Naive B cell (primary cell): ENCODE data around the gene ECHDC1. TPM values are rescaled to one million over a fixed set of nuclear protein-coding genes. Genes with fewer than 3 reads are reported as not detected.
"Not testable (repeated sequence)": the region's sequence is repeated elsewhere in the genome, so short reads cannot be mapped to it uniquely, and the experiment has no call there.

Source experiments
- ATAC-seq, 2 donors: fragments of 150-1000 bp; cut with Tn5 transposase; 2 replicates each; pipeline ENCODE4 v1.10.0; 2021; ENCODE audit warnings: low read depth in 2 of 2, mild to moderate bottlenecking in 2 of 2, moderate library complexity in 2 of 2
- DNase-seq: peaks from one replicate; pipeline ENCODE4 v3.0.0; 2022
- H3K27ac Mint-ChIP-seq, 6 donors: one replicate each; pipeline ENCODE4 v1.8.0; 2020 to 2022; ENCODE audit warnings: mild to moderate bottlenecking in 6 of 6, mixed read lengths in 6 of 6, moderate library complexity in 5 of 6, inconsistent platforms in 2 of 6
- H3K27me3 Mint-ChIP-seq, 3 donors: one replicate each; pipeline ENCODE4 v1.8.0; 2021 to 2022; ENCODE audit warnings: mixed read lengths in 3 of 3, mild to moderate bottlenecking in 1 of 3
- H3K36me3 Mint-ChIP-seq, 2 donors: one replicate each; pipeline ENCODE4 v1.8.0; 2020 to 2022; ENCODE audit warnings: mixed read lengths in 2 of 2, inconsistent platforms in 1 of 2, mild to moderate bottlenecking in 1 of 2
- H3K4me1 Mint-ChIP-seq, 3 donors: one replicate each; pipeline ENCODE4 v1.8.0; 2020 to 2022; ENCODE audit warnings: mixed read lengths in 3 of 3, inconsistent platforms in 1 of 3, mild to moderate bottlenecking in 1 of 3, moderate library complexity in 1 of 3
- H3K4me3 Mint-ChIP-seq, 8 donors: one replicate each; pipeline ENCODE4 v1.8.0; 2020 to 2022; ENCODE audit warnings: mild to moderate bottlenecking in 8 of 8, mixed read lengths in 8 of 8, moderate library complexity in 8 of 8, inconsistent platforms in 2 of 8
- H3K9me3 Mint-ChIP-seq, 7 donors: one replicate each; pipeline ENCODE4 v1.8.0; 2020 to 2022; ENCODE audit warnings: mixed read lengths in 7 of 7, mild to moderate bottlenecking in 5 of 7, inconsistent platforms in 2 of 7, moderate library complexity in 1 of 7
- polyA plus RNA-seq, 6 donors: library from polyadenylated mRNA; unstranded; fragments of 300-500 nt; fragmentation: Illumina TruSeq; gene quantifications; one replicate each; pipeline ENCODE4 v1.2.3, GENCODE V29; 2021; ENCODE audit warnings: low read depth in 6 of 6

Gene ECHDC1, protein sequence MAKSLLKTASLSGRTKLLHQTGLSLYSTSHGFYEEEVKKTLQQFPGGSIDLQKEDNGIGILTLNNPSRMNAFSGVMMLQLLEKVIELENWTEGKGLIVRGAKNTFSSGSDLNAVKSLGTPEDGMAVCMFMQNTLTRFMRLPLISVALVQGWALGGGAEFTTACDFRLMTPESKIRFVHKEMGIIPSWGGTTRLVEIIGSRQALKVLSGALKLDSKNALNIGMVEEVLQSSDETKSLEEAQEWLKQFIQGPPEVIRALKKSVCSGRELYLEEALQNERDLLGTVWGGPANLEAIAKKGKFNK
- polyA plus RNA-seq, result 100 to 1,000 TPM in 4 of 6 donors, 10 to 100 TPM in 2; 97.9 to 122 (median 102) TPM

DNA sequence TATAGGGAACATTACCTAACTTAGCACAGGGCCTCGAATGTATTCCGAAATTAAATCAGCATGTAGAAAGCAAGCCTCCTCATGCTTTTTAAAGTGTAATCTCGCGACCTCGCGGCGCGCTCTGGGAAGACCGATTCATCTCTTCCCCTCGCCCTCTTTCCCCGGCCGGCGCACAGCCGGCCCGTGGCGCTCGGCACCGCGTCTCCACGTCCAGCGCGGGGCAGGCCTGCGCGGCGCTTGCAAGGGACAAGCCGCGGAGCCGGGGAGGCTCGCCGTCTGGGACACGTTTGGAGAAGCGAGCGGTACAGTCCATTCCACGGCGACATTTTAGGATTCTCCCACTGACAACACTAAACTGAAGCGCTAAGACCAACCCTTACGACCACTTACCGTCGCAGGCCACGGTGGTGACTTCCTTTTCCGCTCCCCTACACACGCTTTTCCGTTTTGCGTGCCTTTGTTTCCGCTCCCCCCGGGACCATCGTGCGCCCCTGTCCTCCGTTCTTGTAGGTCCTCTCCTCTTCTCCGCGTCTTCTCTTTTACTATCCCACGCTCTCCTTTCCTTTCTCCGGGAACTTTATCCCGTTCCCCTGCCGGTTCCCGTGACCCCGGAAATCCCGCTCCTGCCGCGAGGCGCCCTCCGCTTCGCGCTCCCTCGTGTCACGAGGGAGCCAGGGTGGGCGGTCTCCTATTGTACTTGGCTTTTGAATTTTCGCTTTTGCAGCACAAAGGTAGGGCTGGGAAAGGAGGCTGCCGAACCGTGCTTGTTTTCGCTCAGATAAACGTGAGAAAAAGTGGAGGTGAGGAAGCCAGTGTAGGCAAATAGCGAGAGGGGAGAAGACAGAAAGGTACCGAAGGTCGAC lies at the start of gene ECHDC1:
Gene ECHDC1, minus strand, starts transcription at position 664 of the 863 bp plus-strand sequence. CDS start 12,581 bp downstream, outside the sequence.
- Mint-ChIP-seq H3K27ac (no peak within 1 kb of the TSS), H3K4me3 (no peak within 1 kb of the TSS), H3K36me3 (no peaks in the 10 kb centered on the region), H3K4me1 (peaks cover 5 to 13% (median 10%) of the 10 kb centered on the region in 3 donors), H3K27me3 (no peaks in the 10 kb centered on the region), H3K9me3 (no peaks in the 10 kb centered on the region)
- ATAC-seq (peak; percentile 52), DNase-seq (peak; percentile 67)

DNA sequence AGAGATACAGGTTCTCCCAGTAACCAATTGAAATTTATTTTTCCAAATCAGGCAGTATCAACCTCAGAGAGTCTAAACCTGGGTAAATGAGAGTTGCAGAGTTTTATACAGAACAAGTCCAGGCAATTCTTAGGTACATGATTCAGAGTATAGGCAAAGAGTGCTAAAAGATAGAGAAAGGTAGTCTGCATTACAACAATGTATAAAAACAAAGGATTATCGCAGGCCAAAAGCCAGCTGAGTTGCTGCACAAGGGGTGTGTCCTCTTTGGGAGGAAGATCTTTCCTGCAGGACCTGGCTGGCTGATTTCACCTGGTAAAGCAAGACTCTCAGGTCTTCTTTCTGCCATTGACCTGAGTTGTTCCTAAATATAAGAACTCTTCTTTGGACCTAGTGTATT lies 48.9 kb upstream of the ECHDC1 start:
- ATAC-seq, result no peak
- no peaks in the 10 kb centered on the region for H3K9me3 Mint-ChIP-seq
- H3K27ac Mint-ChIP-seq, result no peak overlapping the region
- no peaks in the 10 kb centered on the region for H3K4me1 Mint-ChIP-seq
- no peak for DNase-seq
- H3K36me3 Mint-ChIP-seq, result no peaks in the 10 kb centered on the region
- no peaks in the 10 kb centered on the region for H3K27me3 Mint-ChIP-seq
- no peak overlapping the region for H3K4me3 Mint-ChIP-seq

DNA sequence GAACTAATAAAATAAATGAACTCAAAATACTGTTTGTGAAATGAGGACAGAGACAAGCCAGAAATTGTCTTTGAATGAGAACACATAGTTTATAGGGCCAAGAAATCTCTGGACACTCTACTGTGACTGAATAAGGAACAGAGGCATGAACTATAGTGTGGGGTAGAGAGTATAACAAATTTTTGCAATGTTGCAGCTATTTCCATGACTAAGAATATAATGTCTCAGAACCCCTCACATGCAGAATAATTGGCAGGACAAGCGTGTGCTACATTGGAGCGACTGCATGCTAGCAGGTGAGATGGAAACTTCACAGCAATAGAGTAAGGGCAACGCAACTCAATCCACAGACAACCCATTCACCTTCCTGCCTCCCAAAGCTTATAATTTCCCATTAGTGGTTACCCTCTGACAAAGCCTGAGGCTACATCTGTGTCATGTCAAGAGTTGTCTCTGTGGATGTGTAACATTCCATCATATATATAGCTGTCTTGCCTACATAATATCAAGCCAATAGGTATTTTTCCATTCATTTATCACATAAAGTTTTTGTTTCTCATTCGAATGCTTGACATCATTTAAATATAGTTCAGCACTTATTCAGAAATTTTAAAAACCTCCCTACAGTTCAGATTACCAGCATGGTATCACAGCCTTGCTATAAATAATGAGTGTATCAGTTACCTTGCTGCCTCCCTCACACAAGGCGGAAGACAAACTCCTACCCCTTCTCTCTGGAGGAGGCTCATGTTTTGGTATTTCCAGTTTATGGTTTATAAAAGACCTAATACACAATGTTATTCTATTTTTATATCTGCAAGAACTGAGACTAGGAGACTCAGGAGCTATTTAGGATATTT lies 47.9 kb upstream of the ECHDC1 start:
- Mint-ChIP-seq H3K4me3 (no peak overlapping the region), H3K9me3 (no peaks in the 10 kb centered on the region), H3K36me3 (no peaks in the 10 kb centered on the region), H3K27ac (peak overlapping the region in 1 of 6 donors; percentile 39), H3K27me3 (no peaks in the 10 kb centered on the region), H3K4me1 (no peaks in the 10 kb centered on the region)
- no peak for ATAC-seq
- DNase-seq, result no peak

DNA sequence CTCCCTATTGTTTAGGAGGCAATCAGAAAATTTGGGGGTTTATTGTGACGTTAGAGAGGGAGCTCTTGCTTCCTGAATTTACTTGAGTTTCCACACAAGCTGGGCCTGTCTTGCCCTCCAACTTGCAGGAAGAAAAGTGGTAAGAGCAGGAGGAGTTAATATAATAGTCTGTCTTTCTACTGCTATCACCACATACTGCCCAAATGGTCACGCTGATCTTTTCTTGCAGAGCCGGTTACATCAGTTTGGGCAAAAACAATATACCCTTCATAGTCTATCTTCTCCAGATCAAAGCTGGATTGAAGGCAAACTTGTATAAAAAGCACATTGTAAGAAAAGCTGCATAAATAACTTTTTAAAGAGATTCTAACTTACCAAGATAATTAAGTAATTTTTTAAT lies 46.3 kb upstream of the ECHDC1 start:
- DNase-seq, result no peak
- Mint-ChIP-seq H3K27me3 (no peaks in the 10 kb centered on the region), H3K27ac (no peak overlapping the region), H3K9me3 (no peaks in the 10 kb centered on the region), H3K4me3 (no peak overlapping the region), H3K4me1 (no peaks in the 10 kb centered on the region), H3K36me3 (no peaks in the 10 kb centered on the region)
- ATAC-seq, result no peak

DNA sequence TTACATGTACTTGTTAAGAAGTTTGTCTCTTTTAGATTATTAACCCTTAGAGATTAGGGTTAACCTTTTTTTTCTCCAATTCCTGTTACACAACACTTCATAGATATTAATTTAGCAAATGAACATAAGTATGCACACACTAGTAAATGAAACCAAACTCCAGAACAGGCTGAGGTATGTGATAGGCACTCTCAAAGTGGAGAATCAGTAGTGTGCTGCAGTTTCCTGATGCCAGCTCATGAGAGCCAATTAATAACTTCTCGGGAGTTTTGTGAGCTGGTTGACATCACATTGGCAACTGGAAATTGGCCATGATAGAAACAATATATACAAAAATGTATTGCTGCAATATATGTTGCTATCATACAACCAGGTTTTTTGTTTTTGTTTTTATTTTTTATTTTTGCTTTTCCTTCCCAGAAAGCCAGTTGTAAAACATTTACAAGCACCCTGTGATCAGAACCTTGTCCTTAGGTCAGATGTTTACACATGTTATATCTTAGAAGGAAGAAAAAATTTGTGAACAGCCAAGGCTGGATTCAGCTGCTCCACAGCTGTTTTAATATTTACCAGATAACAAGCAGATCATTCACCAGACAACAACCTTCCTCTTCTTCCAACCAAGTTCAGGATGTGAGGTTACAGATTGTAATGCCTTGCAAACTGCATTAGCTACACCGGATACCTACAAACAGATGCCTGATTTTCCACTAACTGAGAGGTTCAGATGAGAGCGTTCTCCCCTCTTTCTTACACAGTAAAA lies 42.4 kb upstream of the ECHDC1 start:
- peaks cover 0 to under 1% (median 0%) of the 10 kb centered on the region in 3 donors for H3K4me1 Mint-ChIP-seq
- ATAC-seq (no peak), DNase-seq (no peak)
- H3K36me3 Mint-ChIP-seq, result no peaks in the 10 kb centered on the region
- H3K9me3 Mint-ChIP-seq, result no peaks in the 10 kb centered on the region
- no peaks in the 10 kb centered on the region for H3K27me3 Mint-ChIP-seq
- no peak overlapping the region for H3K27ac Mint-ChIP-seq
- H3K4me3 Mint-ChIP-seq, result no peak overlapping the region

DNA sequence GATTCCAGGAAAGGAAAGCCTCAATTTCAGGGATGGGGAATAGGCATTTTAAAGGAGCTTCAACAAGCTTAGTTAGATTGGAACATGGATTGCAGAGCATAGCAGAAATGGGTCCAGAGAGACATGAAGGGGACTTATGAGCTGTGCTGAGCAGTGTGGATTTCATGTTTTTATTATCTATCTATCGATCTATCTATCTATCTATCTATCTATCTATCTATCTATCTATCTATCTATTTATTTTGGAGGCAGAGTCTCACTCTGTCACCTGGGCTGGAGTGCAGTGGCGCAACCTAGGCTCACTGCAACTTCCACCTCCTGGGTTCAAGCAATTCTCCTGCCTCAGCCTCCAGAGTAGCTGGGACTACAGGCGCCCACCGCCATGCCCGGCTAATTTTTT lies 41.4 kb upstream of the ECHDC1 start:
- DNase-seq, H3K27ac Mint-ChIP-seq, H3K36me3 Mint-ChIP-seq, H3K4me3 Mint-ChIP-seq, H3K9me3 Mint-ChIP-seq, H3K27me3 Mint-ChIP-seq, H3K4me1 Mint-ChIP-seq, ATAC-seq: not testable (repeated sequence)

DNA sequence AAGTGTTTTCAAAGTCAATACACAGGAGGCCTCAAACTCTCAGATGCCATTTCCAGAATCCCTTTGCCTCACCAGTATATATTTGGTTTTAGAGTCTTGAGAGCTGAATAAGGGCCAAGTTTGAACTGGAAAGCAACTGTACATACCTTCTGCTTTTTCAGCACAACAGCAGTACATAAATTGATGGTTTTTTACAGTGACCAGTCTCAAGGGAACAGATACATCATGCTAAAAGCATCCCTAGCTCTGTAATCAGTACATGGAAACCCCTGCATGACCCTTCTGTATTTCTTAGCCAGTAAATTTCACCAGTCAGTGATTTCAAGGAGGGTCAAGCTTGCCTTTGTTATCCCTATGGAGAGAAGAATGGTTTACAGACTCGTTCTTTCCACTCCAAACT lies 40.6 kb upstream of the ECHDC1 start:
- no peaks in the 10 kb centered on the region for H3K36me3 Mint-ChIP-seq
- no peak overlapping the region for H3K27ac Mint-ChIP-seq
- peaks cover 0 to 3% (median 0%) of the 10 kb centered on the region in 3 donors for H3K4me1 Mint-ChIP-seq
- H3K27me3 Mint-ChIP-seq, result no peaks in the 10 kb centered on the region
- ATAC-seq, result no peak
- no peaks in the 10 kb centered on the region for H3K9me3 Mint-ChIP-seq
- no peak overlapping the region for H3K4me3 Mint-ChIP-seq
- DNase-seq, result no peak

DNA sequence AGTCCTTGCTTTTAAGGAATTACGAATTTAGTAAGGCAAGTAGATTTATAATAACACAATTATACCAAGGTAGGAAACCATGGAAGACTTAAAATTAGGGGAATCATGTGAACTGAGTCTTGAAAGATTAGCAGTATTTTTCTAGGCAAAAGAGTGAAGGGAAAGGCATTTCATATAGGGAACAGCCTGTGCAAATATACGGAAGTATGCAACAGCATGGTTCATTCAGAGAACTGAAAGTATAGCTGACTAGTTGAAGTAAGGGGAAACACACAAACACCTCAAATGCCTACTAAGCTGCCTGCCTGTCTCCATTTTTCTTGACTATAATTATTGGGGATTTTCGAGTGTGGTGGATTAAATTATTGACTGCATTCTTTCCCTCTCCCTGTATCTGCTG lies 39.0 kb upstream of the ECHDC1 start:
- Mint-ChIP-seq H3K27ac (no peak overlapping the region), H3K4me1 (peaks cover 0 to 3% (median 0%) of the 10 kb centered on the region in 3 donors), H3K9me3 (peaks cover 0 to 3% (median 0%) of the 10 kb centered on the region in 7 donors), H3K27me3 (no peaks in the 10 kb centered on the region), H3K4me3 (no peak overlapping the region), H3K36me3 (peaks cover 0 to 2% of the 10 kb centered on the region in 2 donors)
- no peak for DNase-seq
- no peak for ATAC-seq

DNA sequence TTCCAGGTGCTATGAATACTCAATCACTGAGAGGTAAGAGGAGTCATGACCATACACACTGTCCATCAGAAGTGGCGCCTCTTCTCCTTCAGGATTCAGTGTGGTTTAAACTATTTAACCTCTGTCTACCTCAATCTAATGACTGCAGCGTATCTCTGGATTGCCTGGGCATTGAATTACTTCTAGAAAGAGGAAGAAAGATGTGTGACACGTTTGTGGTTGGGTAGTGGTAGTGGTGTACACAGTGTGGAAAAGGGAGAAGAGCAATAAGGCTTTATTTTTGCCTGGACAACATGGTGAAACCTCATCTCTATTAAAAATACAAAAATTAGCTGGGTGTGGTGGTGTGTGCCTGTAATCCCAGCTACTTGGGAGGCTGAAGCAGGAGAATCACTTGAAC lies 38.0 kb upstream of the ECHDC1 start:
- Mint-ChIP-seq H3K4me3 (no peak overlapping the region), H3K4me1 (peaks cover 0 to 3% (median 0%) of the 10 kb centered on the region in 3 donors), H3K27me3 (no peaks in the 10 kb centered on the region), H3K36me3 (peaks cover 0 to 10% of the 10 kb centered on the region in 2 donors), H3K27ac (peak overlapping the region in 1 of 6 donors; percentile 81), H3K9me3 (peaks cover 0 to 4% (median 0%) of the 10 kb centered on the region in 7 donors)
- ATAC-seq (no peak), DNase-seq (no peak)

DNA sequence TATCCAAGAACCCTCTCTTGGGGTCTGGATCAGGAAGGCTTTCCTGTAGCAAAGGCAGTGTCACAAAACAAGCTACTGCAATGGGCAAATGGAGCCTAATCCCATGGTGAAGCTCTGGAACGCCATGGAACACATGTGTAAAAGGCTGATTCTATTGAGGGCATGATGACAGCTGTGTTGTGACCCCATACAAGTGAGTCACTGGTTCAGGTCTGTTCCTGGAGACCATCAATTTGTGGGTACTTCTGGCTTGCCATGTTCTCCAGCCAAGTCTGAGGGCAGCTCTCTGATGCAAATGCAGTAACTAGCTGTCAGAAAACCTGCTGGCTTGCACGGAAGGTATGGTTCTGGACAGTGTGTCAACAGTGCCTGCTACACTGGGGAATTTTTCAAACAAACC lies 33.3 kb upstream of the ECHDC1 start:
- no peak for DNase-seq
- H3K27me3 Mint-ChIP-seq, result no peaks in the 10 kb centered on the region
- peaks cover 0 to 3% (median 0%) of the 10 kb centered on the region in 3 donors for H3K4me1 Mint-ChIP-seq
- peaks cover 5 to 14% of the 10 kb centered on the region in 2 donors for H3K36me3 Mint-ChIP-seq
- H3K9me3 Mint-ChIP-seq, result peaks cover 0 to 8% (median 4%) of the 10 kb centered on the region in 7 donors
- peak overlapping the region in 1 of 6 donors; percentile 47 for H3K27ac Mint-ChIP-seq
- no peak overlapping the region for H3K4me3 Mint-ChIP-seq
- no peak for ATAC-seq

DNA sequence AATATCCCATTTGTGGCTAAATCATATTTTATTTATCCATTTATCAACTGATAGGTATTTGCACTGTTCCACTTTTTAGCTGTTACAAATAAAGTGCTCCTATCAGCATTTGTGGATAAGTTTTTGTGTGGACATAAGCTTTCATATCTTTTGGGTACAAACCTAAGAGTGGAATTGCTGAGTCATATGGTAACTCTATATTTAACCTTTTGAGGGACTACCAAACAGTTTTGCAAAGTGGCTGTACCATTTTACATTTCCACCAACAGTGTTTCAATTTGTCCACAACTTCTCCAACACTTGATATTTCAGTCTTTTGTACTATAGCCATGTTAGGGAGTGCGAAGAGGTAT lies 23.6 kb upstream of the ECHDC1 start:
- Mint-ChIP-seq H3K9me3 (peaks cover 0 to 20% (median 8%) of the 10 kb centered on the region in 7 donors), H3K36me3 (peaks cover 8 to 13% of the 10 kb centered on the region in 2 donors), H3K4me1 (peaks cover 0 to 5% (median 0%) of the 10 kb centered on the region in 3 donors), H3K27me3 (no peaks in the 10 kb centered on the region), H3K27ac (no peak overlapping the region), H3K4me3 (peak overlapping the region in 1 of 8 donors; percentile 15)
- DNase-seq (no peak), ATAC-seq (no peak)

DNA sequence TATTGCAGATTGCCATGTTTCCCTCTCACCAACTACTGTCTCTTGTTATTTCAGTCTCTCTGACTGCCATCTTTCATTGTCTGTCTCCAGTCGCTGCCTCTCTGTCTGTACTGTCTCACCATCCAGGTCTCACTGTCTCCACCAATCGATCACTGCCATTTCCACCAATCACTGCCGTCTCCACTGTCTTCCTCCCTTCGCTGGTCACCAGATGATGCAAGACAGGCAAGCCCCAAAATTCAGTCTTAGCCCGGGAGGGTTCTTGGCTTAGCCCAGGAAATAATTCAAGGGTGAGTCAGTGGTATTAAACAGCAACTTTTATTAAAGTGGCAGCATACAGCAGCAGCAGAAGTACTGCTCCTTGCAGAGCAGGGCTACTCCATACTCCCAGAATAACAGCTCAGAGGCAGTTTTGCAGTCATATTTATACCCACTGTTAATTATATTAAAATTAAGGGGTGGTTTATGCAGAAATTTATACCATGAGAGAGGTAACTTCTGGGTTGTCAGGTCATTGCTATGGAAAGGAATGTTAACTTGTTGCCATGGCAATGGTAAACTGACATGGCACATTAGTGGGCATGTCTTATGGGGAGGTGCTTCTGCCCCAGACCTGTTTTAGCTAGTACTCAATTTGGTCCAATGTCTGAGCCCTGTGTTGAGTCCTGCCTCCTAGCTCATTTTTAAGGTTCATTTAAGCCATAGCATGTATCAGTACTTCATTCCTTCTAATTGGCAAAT lies 23.0 kb upstream of the ECHDC1 start:
- peaks cover 0 to 5% (median 0%) of the 10 kb centered on the region in 3 donors for H3K4me1 Mint-ChIP-seq
- H3K4me3 Mint-ChIP-seq, result no peak overlapping the region
- H3K27ac Mint-ChIP-seq, result peak overlapping the region in 1 of 6 donors; percentile 63
- H3K36me3 Mint-ChIP-seq, result peaks cover 2 to 7% of the 10 kb centered on the region in 2 donors
- H3K27me3 Mint-ChIP-seq, result no peaks in the 10 kb centered on the region
- no peak for DNase-seq
- peaks cover 0 to 14% (median 5%) of the 10 kb centered on the region in 7 donors for H3K9me3 Mint-ChIP-seq
- no peak for ATAC-seq
